ENCODE measurements around the gene KIF21B.

The KIF21B gene

GRCh38 chr1:201023517-201023902, at the start of gene KIF21B:
KIF21B (minus strand) TSS chr1:201023714; CDS start chr1:201023383, 331 bp downstream.
- peak; percentile 74 to 82 for DNase-seq (ENCODE audit: low read depth in 2 of 2)

GRCh38 chr1:201072922-201073321, 49.4 kb upstream of the KIF21B start:
- no peak for DNase-seq (ENCODE audit: low read depth in 2 of 2)

GRCh38 chr1:201072149-201072548, 48.6 kb upstream of the KIF21B start:
- DNase-seq (ENCODE audit: low read depth in 2 of 2) = no peak

- no peak for DNase-seq (ENCODE audit: low read depth in 2 of 2)
These were observed 46.1 kb upstream of the KIF21B start for GRCh38 chr1:201069636-201070035.

- DNase-seq (ENCODE audit: low read depth in 2 of 2) = no peak
These were observed 45.5 kb upstream of the KIF21B start for GRCh38 chr1:201068976-201069375.

- no peak for DNase-seq (ENCODE audit: low read depth in 2 of 2)
These were observed 43.5 kb upstream of the KIF21B start for GRCh38 chr1:201066986-201067385.

- no peak for DNase-seq (ENCODE audit: low read depth in 2 of 2)
These were observed 42.2 kb upstream of the KIF21B start for GRCh38 chr1:201065686-201066085.

GRCh38 chr1:201064806-201065205, 41.3 kb upstream of the KIF21B start:
- DNase-seq (ENCODE audit: low read depth in 2 of 2) = no peak

GRCh38 chr1:201063145-201063544, 39.6 kb upstream of the KIF21B start:
- DNase-seq (ENCODE audit: low read depth in 2 of 2) = no peak

- DNase-seq (ENCODE audit: low read depth in 2 of 2) = no peak
These were observed 39.1 kb upstream of the KIF21B start for GRCh38 chr1:201062511-201063091.

- DNase-seq (ENCODE audit: low read depth in 2 of 2) = no peak
These were observed 38.4 kb upstream of the KIF21B start for GRCh38 chr1:201061886-201062285.

GRCh38 chr1:201061049-201061448, 37.5 kb upstream of the KIF21B start:
- no peak for DNase-seq (ENCODE audit: low read depth in 2 of 2)

GRCh38 chr1:201060586-201060985, 37.1 kb upstream of the KIF21B start:
- no peak for DNase-seq (ENCODE audit: low read depth in 2 of 2)

- no peak for DNase-seq (ENCODE audit: low read depth in 2 of 2)
These were observed 36.5 kb upstream of the KIF21B start for GRCh38 chr1:201059871-201060555.

- DNase-seq (ENCODE audit: low read depth in 2 of 2) = no peak
These were observed 35.9 kb upstream of the KIF21B start for GRCh38 chr1:201059401-201059800.

- no peak for DNase-seq (ENCODE audit: low read depth in 2 of 2)
These were observed 30.6 kb upstream of the KIF21B start for GRCh38 chr1:201054091-201054543.

- DNase-seq (ENCODE audit: low read depth in 2 of 2) = no peak
These were observed 29.8 kb upstream of the KIF21B start for GRCh38 chr1:201053155-201053860.

- DNase-seq (ENCODE audit: low read depth in 2 of 2) = no peak
These were observed 27.9 kb upstream of the KIF21B start for GRCh38 chr1:201051399-201051798.

- DNase-seq (ENCODE audit: low read depth in 2 of 2) = no peak
These were observed 27.2 kb upstream of the KIF21B start for GRCh38 chr1:201050515-201051277.

- no peak for DNase-seq (ENCODE audit: low read depth in 2 of 2)
These were observed 25.8 kb upstream of the KIF21B start for GRCh38 chr1:201049248-201049831.

- DNase-seq (ENCODE audit: low read depth in 2 of 2) = no peak
These were observed 25.0 kb upstream of the KIF21B start for GRCh38 chr1:201048521-201048920.

GRCh38 chr1:201044119-201044518, 20.6 kb upstream of the KIF21B start:
- no peak for DNase-seq (ENCODE audit: low read depth in 2 of 2)
